CD8-positive, alpha-beta memory T cell (primary cell): Measurements from ENCODE around the gene HSDL1. TPM values are rescaled to one million over a fixed set of nuclear protein-coding genes. Genes with fewer than 3 reads are reported as not detected.

ENCODE experiments used
- CTCF ChIA-PET: fragments of 350-600 bp; sonication (Branson Sonifier 250); formaldehyde crosslinking; loops from one replicate; lab custom pipeline; 2021; ENCODE audit warnings: antibody characterized with exemption; lab: Charles Lee
- POLR2A ChIA-PET: fragments of 350-600 bp; sonication (Branson Sonifier 250); formaldehyde crosslinking; loops from one replicate; lab custom pipeline; 2021; ENCODE audit warnings: antibody characterized with exemption; lab: Charles Lee
- DNase-seq, 5 donors: peaks; one replicate each; pipeline versions ENCODE4 v3.0.0 to v3.0.0-alpha.2; 2020 to 2022; ENCODE audit warnings: mixed read lengths in 1 of 5
- H3K27ac ChIP-seq: one replicate; pipeline ENCODE4 v1.7.0; 2013; ENCODE audit warnings: low read depth, mild to moderate bottlenecking, low read length, moderate library complexity
- H3K27me3 ChIP-seq: 2 replicates; pipeline ENCODE4 v1.7.0; 2013; ENCODE audit warnings: low read length, mild to moderate bottlenecking; ENCODE audit not compliant: insufficient read depth, poor library complexity, severe bottlenecking
- H3K36me3 ChIP-seq: 2 replicates; pipeline ENCODE4 v1.7.0; 2013; ENCODE audit warnings: mild to moderate bottlenecking, low read length, moderate library complexity; ENCODE audit not compliant: insufficient read depth
- H3K4me1 ChIP-seq: 2 replicates; pipeline ENCODE4 v1.7.0; 2013; ENCODE audit warnings: mild to moderate bottlenecking, low read length, moderate library complexity; ENCODE audit not compliant: insufficient read depth
- H3K4me3 ChIP-seq: 2 replicates; pipeline ENCODE4 v1.7.0; 2013; ENCODE audit warnings: mild to moderate bottlenecking, low read length
- H3K9me3 ChIP-seq: 2 replicates; pipeline ENCODE4 v1.7.0; 2013; ENCODE audit warnings: mild to moderate bottlenecking, low read length
- H3K27ac Mint-ChIP-seq, 8 donors: one replicate each; pipeline ENCODE4 v1.8.0; 2020 to 2021; ENCODE audit warnings: mixed read lengths in 8 of 8, mild to moderate bottlenecking in 6 of 8, inconsistent platforms in 3 of 8, moderate library complexity in 3 of 8
- H3K27me3 Mint-ChIP-seq, 2 donors: one replicate each; pipeline ENCODE4 v1.8.0; 2020 to 2021; ENCODE audit warnings: mixed read lengths in 2 of 2, mild to moderate bottlenecking in 1 of 2, moderate library complexity in 1 of 2
- H3K36me3 Mint-ChIP-seq, 3 donors: one replicate each; pipeline ENCODE4 v1.8.0; 2020 to 2021; ENCODE audit warnings: mixed read lengths in 3 of 3, inconsistent platforms in 1 of 3, mild to moderate bottlenecking in 1 of 3
- H3K4me1 Mint-ChIP-seq, 3 donors: one replicate each; pipeline ENCODE4 v1.8.0; 2020 to 2021; ENCODE audit warnings: mixed read lengths in 3 of 3, inconsistent platforms in 1 of 3, mild to moderate bottlenecking in 1 of 3
- H3K4me3 Mint-ChIP-seq, 7 donors: one replicate each; pipeline ENCODE4 v1.8.0; 2020 to 2021; ENCODE audit warnings: mixed read lengths in 7 of 7, mild to moderate bottlenecking in 6 of 7, moderate library complexity in 4 of 7, inconsistent platforms in 2 of 7
- H3K9me3 Mint-ChIP-seq, 5 donors: one replicate each; pipeline ENCODE4 v1.8.0; 2020 to 2022; ENCODE audit warnings: mixed read lengths in 5 of 5, mild to moderate bottlenecking in 3 of 5, moderate library complexity in 2 of 5, inconsistent platforms in 1 of 5
- polyA plus RNA-seq: library from polyadenylated mRNA; unstranded; fragments of 300-500 nt; fragmentation: Illumina TruSeq; gene quantifications from one replicate; pipeline ENCODE4 v1.2.3, GENCODE V29; 2021
- total RNA-seq, 2 experiments: library from RNA; stranded (reverse); gene quantifications; one replicate each; pipeline ENCODE4 v1.2.3, GENCODE V29; 2021

HSDL1 gene
- total and polyA plus RNA-seq, 3 experiments from 2014 or later: 7.0 to 15.2 (median 13.5) TPM

- Histone ChIP-seq H3K36me3 (peaks cover 9% of the 10 kb centered on the region), H3K27ac (no peak overlapping the region), H3K4me1 (peaks cover 14% of the 10 kb centered on the region), H3K27me3 (no peaks in the 10 kb centered on the region), H3K9me3 (no peaks in the 10 kb centered on the region), H3K4me3 (no peak overlapping the region)
- H3K36me3 Mint-ChIP-seq: peaks cover 0 to 60% (median 3%) of the 10 kb centered on the region in 3 donors
- ChIA-PET POLR2A (no interaction called here), CTCF (interaction anchor here (0.7 kb wide), 1 partner anchor 9 kb away, joined by 3 read pairs; no protein-coding TSS in a partner anchor)
- peak overlapping the region in 3 of 7 donors; percentile 4 to 86 (median 47) for H3K4me3 Mint-ChIP-seq
- DNase-seq: no peak
- peaks cover 21 to 29% (median 23%) of the 10 kb centered on the region in 3 donors for H3K4me1 Mint-ChIP-seq
- no peaks in the 10 kb centered on the region for H3K27me3 Mint-ChIP-seq
- H3K27ac Mint-ChIP-seq: peak overlapping the region in 2 of 8 donors; percentile 48 to 79
- no peaks in the 10 kb centered on the region for H3K9me3 Mint-ChIP-seq
Observed at GRCh38 chr16:84183911-84184591, 39.1 kb upstream of the HSDL1 start.

GRCh38 chr16:84183572-84183875, 38.5 kb upstream of the HSDL1 start:
- peaks cover 9% of the 10 kb centered on the region for H3K36me3 ChIP-seq
- Mint-ChIP-seq H3K27me3 (no peaks in the 10 kb centered on the region), H3K36me3 (peaks cover 0 to 65% (median 3%) of the 10 kb centered on the region in 3 donors), H3K4me1 (peaks cover 21 to 29% (median 23%) of the 10 kb centered on the region in 3 donors), H3K9me3 (no peaks in the 10 kb centered on the region), H3K27ac (no peak overlapping the region), H3K4me3 (peak overlapping the region in 1 of 7 donors; percentile 78)
- H3K9me3 ChIP-seq: no peaks in the 10 kb centered on the region
- H3K4me1 ChIP-seq: peaks cover 14% of the 10 kb centered on the region
- H3K4me3 ChIP-seq: no peak overlapping the region
- ChIA-PET POLR2A (no interaction called here), CTCF (interaction anchor here (0.7 kb wide), 1 partner anchor 9 kb away, joined by 3 read pairs; no protein-coding TSS in a partner anchor)
- no peak for DNase-seq
- H3K27ac ChIP-seq: no peak overlapping the region
- H3K27me3 ChIP-seq: no peaks in the 10 kb centered on the region

GRCh38 chr16:84182680-84183571, 37.9 kb upstream of the HSDL1 start:
- peaks cover 21 to 29% (median 23%) of the 10 kb centered on the region in 3 donors for H3K4me1 Mint-ChIP-seq
- peaks cover 9% of the 10 kb centered on the region for H3K36me3 ChIP-seq
- POLR2A ChIA-PET: no interaction called here
- H3K4me1 ChIP-seq: peaks cover 14% of the 10 kb centered on the region
- CTCF ChIA-PET: interaction anchor here (0.7 kb wide), 1 partner anchor 8 kb away, joined by 3 read pairs; no protein-coding TSS in a partner anchor
- peak overlapping the region in 2 of 8 donors; percentile 8 to 75 for H3K27ac Mint-ChIP-seq
- H3K9me3 Mint-ChIP-seq: no peaks in the 10 kb centered on the region
- no peaks in the 10 kb centered on the region for H3K27me3 ChIP-seq
- H3K4me3 Mint-ChIP-seq: peak overlapping the region in 1 of 7 donors; percentile 55
- H3K27me3 Mint-ChIP-seq: no peaks in the 10 kb centered on the region
- peaks cover 0 to 71% (median 3%) of the 10 kb centered on the region in 3 donors for H3K36me3 Mint-ChIP-seq
- H3K27ac ChIP-seq: no peak overlapping the region
- DNase-seq: no peak
- no peak overlapping the region for H3K4me3 ChIP-seq
- no peaks in the 10 kb centered on the region for H3K9me3 ChIP-seq

GRCh38 chr16:84182104-84182503, 37.1 kb upstream of the HSDL1 start:
- Histone ChIP-seq H3K27me3 (no peaks in the 10 kb centered on the region), H3K36me3 (peaks cover 9% of the 10 kb centered on the region), H3K4me3 (no peak overlapping the region), H3K9me3 (no peaks in the 10 kb centered on the region), H3K27ac (no peak overlapping the region), H3K4me1 (peaks cover 14% of the 10 kb centered on the region)
- Mint-ChIP-seq H3K27me3 (no peaks in the 10 kb centered on the region), H3K36me3 (peaks cover 0 to 76% (median 3%) of the 10 kb centered on the region in 3 donors), H3K27ac (no peak overlapping the region), H3K4me3 (no peak overlapping the region), H3K4me1 (peaks cover 21 to 27% (median 23%) of the 10 kb centered on the region in 3 donors), H3K9me3 (no peaks in the 10 kb centered on the region)
- ChIA-PET CTCF (interaction anchor here (0.7 kb wide), 1 partner anchor 97 kb away, joined by 3 read pairs; no protein-coding TSS in a partner anchor), POLR2A (no interaction called here)
- no peak for DNase-seq

- Histone ChIP-seq H3K4me1 (peaks cover 11% of the 10 kb centered on the region), H3K27me3 (no peaks in the 10 kb centered on the region), H3K27ac (no peak overlapping the region), H3K4me3 (no peak overlapping the region), H3K9me3 (no peaks in the 10 kb centered on the region), H3K36me3 (peaks cover 9% of the 10 kb centered on the region)
- CTCF ChIA-PET: interaction anchor here (0.7 to 1.4 kb wide), 3 partner anchors 65 to 97 kb away, joined by 3 read pairs; partner anchors contain the start of gene MBTPS1
- H3K4me3 Mint-ChIP-seq: no peak overlapping the region
- H3K27ac Mint-ChIP-seq: no peak overlapping the region
- no peaks in the 10 kb centered on the region for H3K27me3 Mint-ChIP-seq
- H3K9me3 Mint-ChIP-seq: no peaks in the 10 kb centered on the region
- peaks cover 20 to 21% (median 21%) of the 10 kb centered on the region in 3 donors for H3K4me1 Mint-ChIP-seq
- POLR2A ChIA-PET: no interaction called here
- no peak for DNase-seq
- peaks cover 0 to 72% (median 3%) of the 10 kb centered on the region in 3 donors for H3K36me3 Mint-ChIP-seq
Observed at GRCh38 chr16:84181144-84181915, 36.4 kb upstream of the HSDL1 start.

GRCh38 chr16:84180519-84181140, 35.7 kb upstream of the HSDL1 start:
- Histone ChIP-seq H3K4me3 (no peak overlapping the region), H3K27ac (no peak overlapping the region), H3K36me3 (peaks cover 9% of the 10 kb centered on the region), H3K9me3 (no peaks in the 10 kb centered on the region), H3K27me3 (no peaks in the 10 kb centered on the region), H3K4me1 (peaks cover 4% of the 10 kb centered on the region)
- H3K9me3 Mint-ChIP-seq: no peaks in the 10 kb centered on the region
- DNase-seq: no peak
- CTCF ChIA-PET: interaction anchor here (1.1 to 1.4 kb wide), 2 partner anchors 64 to 96 kb away, joined by 3 read pairs; partner anchors contain the start of gene MBTPS1
- peak overlapping the region in 1 of 8 donors; percentile 41 for H3K27ac Mint-ChIP-seq
- H3K27me3 Mint-ChIP-seq: no peaks in the 10 kb centered on the region
- no peak overlapping the region for H3K4me3 Mint-ChIP-seq
- POLR2A ChIA-PET: no interaction called here
- H3K4me1 Mint-ChIP-seq: peaks cover 14 to 15% (median 15%) of the 10 kb centered on the region in 3 donors
- peaks cover 0 to 72% (median 3%) of the 10 kb centered on the region in 3 donors for H3K36me3 Mint-ChIP-seq

- peaks cover 6 to 12% (median 12%) of the 10 kb centered on the region in 3 donors for H3K4me1 Mint-ChIP-seq
Observed at GRCh38 chr16:84179612-84180320, 34.8 kb upstream of the HSDL1 start.

More at GRCh38 chr16:84179612-84180320, 34.8 kb upstream of the HSDL1 start:
- H3K4me3 ChIP-seq: no peak overlapping the region
- ChIA-PET CTCF (interaction anchor here (1.1 to 1.4 kb wide), 2 partner anchors 63 to 95 kb away, joined by 3 read pairs; partner anchors contain the start of gene MBTPS1), POLR2A (no interaction called here)
- Mint-ChIP-seq H3K36me3 (peaks cover 0 to 66% (median 3%) of the 10 kb centered on the region in 3 donors), H3K4me3 (no peak overlapping the region), H3K9me3 (no peaks in the 10 kb centered on the region), H3K27ac (no peak overlapping the region), H3K27me3 (no peaks in the 10 kb centered on the region)
- no peak overlapping the region for H3K27ac ChIP-seq
- DNase-seq: no peak
- H3K36me3 ChIP-seq: peaks cover 9% of the 10 kb centered on the region
- H3K9me3 ChIP-seq: no peaks in the 10 kb centered on the region
- H3K4me1 ChIP-seq: no peaks in the 10 kb centered on the region
- no peaks in the 10 kb centered on the region for H3K27me3 ChIP-seq
